Measurements from ENCODE around the gene PITX2.

The PITX2 gene

DNA sequence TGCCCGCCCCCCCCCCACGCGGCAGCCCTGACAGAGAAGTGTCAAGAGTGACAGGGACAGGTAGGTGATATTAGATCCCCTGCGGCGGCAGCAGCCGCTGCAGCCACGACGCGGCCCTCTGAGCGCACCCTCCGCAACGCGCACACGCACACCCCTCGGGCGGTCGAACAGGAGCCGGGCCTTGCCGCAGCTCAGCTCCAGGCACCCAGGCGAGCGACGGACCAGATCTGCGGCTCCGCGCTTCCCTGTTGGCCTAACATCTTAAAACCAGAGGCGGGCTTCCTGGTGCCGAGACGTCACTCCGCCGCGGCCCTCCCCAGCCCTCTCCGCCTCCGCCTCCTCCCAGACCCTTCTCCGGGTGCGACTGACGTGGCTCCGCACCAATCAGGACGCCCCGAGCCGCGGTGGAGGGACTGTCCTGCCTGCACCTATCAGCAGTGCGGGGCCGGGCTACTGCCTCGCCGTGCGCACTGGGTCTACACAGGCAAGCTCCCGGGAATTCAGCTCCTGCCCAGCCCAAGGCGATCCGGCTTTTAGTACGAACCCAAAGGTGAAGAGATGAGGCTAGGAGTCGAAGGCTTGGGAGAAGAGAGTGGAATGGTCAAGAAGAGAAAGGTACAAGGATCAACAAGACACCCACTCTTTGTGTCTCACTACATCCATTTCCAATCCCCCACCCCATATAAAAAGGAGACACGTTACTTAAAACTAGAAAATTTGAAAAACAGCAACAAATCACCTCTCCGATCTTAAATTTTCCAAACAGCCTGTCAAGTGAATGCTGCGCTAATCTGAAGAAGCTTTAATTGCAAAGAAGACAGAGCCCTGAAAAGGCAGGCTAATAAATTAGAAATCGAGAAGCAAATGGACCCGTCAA is at the start of gene PITX2:
TSS of gene PITX2 (minus strand) at position 237 of the 877 bp plus-strand sequence. CDS start 617 bp downstream, outside the sequence.
- no peak for FAIRE-seq

DNA sequence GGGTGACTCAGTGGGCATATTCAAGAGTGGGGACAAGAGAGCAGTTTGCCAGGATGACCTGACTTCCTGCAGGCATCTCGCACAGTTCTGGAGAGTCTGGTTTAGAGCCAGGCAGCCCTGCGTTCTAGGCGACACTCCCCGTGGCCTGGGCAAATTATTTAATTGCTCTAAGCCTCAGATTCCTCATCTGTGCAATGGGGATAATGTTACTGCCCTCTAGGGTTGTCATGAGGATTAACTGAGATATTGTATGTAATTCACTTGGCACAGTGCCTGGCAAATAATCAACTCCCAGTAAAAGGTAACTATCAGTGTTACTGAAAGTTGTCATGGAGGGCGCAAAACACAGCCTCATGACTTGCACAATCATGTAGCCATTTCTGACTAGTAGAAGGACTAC is 48.8 kb upstream of the PITX2 start:
- no peak for FAIRE-seq

GRCh38 chr4:110669663-110670062 is 46.8 kb upstream of the PITX2 start:
- no peak for FAIRE-seq

DNA sequence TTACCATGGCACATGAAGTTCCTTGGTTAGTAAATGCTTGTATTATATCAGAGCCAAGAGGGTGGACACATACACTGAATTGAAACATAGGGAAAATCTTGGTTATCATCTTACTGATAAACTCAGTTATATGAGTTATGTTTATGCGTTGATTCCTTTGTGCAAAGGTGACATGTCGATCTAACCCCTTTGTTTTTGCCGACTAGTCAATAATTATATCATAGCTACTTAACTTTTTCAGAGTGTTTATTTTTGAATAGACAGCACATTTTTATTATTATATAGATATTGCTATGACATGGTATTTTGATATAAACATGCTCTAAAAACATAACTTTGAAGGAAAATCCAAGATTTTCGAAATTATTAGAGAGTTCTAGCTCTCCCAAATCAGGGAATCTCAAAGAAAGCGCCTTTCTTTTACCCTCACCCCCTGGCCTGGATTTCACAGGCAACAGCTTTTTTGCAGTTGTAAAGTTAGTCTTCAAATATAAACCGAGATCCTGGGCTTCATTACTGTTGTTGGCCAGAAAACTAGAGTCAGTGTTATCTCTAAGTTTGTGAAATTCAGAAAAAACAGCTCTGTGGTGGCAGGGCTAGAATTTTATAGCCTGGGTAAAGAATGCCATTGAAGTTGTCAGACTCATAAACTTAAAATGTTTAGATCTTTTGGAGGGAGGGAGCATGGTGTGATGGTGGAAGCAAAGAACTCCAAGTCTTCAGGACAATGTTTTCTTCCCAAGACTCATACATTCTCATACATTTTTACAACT is 45.8 kb upstream of the PITX2 start:
- no peak for FAIRE-seq

DNA sequence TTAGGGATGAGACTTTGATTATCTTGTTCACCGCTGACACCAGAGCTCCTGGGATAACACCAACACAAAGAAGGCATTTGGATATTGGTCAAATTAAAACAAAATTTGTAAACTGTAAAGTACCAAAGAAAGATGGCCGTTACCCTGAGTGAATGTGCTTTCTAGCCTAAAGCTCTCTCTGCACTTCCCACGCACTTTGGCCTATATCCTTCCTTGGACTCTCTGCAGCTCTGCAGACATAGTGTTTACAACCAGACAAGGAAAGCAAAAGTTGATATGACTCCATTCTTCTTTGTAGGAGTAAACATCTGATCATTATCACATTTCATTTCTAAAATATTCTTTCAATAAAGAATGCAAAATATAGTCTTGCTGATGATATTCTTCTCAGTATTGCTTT is 44.8 kb upstream of the PITX2 start:
- FAIRE-seq = no peak

DNA sequence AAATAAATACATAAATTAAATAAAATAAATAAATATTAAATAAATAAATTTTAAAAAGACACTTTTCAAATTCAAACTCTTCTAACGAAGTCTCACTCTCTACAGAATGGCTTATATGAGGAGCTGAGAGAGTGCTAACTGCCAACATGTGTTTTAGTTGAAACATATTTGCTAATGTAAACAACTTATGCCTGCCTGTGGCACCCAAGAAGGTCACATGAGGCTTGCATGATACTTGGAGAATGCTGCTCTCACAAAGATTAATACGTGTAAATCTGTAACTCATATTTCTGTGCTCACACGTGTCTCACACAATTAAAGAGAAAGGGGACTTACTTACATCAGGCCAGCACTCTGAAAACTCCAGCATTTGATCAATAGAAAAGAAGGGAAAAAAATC is 43.2 kb upstream of the PITX2 start:
- no peak for FAIRE-seq

DNA sequence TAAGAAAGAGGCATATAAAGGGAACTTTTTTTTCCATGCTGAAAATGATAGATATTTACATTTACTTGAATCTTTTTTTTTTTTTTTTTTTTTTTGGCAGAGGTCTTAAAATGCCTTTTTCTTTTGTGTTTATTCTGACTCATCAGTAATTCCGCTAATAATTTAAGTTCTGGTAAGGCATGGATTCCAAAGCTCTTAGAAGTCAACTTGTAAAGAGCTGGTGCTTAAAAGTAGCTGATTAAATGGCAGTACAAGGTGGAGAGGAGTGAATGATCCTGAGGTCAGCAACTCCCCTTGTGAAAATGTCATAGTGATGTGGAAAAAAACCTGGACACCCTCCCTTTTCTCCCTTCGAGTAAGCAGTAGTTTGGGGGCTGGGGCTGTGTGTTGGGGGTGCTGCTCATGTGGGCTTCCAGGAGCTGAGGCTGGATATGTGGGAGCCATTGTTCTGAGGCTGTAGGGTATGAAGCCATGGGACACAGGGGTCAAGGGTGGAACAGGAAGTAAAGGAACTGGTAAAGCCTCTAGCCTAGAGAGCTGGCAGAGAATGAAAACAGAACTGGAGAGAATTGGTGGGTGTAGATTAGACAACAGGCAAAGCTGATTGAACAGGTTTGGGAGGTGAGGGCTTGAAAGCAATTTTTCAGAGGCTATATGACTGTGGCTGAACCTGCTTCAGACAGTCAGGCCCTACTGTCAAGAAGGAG is 41.0 kb upstream of the PITX2 start:
- FAIRE-seq = no peak

- no peak for FAIRE-seq
Observed at GRCh38 chr4:110663206-110663605, 40.3 kb upstream of the PITX2 start.

DNA sequence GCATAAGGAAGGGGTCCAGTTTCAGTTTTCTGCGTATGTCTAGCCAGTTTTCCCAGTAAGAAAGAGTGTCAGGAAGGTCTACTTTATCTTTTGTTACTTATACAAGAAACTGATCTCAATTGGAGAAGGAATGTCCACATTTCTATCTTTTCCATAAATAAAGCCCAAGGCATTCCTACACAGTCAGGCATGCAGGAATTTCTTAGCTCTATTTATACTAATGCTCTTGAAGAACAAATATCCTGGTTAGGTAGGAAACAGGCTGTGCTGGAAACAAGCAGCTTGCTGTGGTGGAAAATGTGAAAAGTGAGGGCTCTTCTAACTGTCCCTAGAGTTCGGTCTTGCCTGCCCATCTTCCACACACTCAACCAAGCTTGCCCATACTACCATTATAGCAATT is 37.9 kb upstream of the PITX2 start:
- no peak for FAIRE-seq

DNA sequence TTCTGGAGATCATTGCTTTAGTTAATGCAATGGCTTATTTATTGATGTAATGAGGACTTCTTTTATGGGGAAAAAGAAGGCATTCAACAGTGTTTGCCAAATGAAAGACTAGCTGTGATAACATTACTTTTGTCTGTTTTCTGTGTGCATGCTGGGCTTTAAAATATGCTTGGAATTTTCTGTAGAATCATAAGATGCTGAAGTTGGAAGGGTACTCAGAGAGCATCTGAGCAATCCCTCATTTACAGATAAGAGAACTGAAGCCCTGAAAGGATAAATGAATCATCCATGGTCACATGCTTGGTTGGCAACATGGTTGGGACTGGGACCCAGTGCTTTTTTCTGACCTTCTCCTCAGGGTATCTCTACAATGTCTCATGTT is 31.4 kb upstream of the PITX2 start:
- no peak for FAIRE-seq

- FAIRE-seq = no peak
Observed at GRCh38 chr4:110653321-110654253, 30.7 kb upstream of the PITX2 start.

- no peak for FAIRE-seq
Observed at GRCh38 chr4:110644008-110644407, 21.1 kb upstream of the PITX2 start.

DNA sequence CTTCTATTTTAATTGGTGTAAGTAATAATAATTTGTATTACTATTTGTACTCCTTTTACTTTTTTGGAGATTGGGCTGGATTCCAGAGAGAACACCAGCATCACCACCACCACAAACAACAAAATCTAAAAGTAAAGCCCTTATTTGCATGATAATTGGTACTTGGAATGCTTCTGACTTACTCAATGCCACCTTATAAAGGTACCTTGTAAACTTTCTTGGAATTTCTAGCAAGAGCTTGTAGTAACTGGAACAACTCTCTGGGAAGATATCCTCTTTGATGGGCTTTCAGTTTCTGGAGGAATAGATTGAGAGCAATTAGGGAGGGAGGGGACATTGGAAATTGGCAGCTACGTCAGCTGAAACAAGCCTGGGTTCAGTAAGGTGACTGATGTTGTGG is 20.2 kb upstream of the PITX2 start:
- no peak for FAIRE-seq

- no peak for FAIRE-seq
Observed at GRCh38 chr4:110641218-110641617, 18.3 kb upstream of the PITX2 start.

GRCh38 chr4:110640576-110640975 is 17.7 kb upstream of the PITX2 start:
- FAIRE-seq = no peak

DNA sequence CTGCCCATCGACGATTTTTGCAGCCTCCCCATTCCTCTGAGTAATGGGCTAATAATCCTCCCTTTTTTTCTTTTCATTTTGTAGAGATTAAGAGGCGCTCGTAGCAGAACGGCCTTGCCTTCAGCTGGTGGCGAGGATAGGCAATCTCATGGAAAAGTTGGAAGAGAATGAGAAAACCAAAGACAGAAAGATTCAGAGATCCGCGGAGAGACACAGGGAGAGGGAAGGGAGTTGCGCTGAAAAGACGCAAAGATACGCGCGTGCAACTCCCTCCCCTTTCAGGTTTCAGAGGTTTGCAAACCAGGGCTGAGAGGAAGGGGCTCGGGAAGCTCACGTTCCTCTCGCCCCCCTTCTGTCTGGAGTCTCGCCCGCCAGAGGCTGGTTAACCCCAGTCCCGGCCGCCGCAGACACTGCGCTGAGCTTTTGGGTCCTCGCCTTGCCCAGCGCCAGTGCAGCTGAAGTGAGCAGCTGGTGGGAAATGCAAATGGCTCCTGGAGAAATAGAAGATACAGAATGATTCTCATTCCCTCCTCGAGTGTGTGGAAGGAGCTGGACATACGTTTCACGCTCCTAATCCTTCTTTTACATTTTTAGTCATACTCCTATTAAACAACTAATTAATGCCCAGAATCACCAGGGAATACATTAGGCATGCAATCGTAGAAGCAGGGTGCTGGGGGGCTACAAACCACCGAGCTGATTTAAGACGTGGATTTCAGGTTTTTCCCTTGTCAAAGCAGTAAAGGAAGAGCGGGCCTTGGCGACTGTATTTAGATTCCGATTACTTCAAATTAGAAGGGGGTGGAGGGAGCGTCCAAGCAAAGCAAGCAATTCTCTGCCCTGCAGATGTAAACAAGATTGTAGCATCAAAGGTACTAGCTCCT is 16.6 kb upstream of the PITX2 start:
- no peak for FAIRE-seq

DNA sequence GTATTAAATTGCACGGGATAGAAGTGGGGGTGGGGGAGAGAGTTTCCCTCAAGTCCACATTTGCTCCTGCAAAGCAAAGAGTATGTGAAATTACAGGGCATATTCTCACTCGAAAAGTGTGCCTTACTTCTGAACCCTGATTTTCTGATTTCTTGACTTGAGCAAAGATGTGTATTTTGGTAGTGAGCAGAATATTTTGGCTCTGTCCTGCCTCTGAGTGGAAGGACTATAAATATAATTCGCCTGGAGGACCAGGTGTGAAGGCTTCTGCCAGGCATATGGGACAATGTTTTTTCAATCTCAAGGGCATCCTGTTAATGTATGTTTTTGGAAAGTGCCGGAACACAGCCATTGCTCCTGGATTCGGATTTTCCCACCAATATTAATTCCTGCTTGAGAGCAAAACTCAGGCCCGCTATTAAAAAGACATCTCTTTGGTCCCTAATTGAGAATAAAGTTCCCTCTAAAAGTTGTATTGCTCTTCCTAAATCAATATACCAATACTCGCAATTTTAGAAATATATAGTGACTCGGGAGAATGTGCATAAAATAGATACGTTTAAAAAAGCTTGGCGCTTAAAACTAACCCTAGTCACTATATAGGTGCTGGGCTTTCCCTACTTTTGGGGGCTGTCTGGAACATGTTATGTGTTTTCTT is 15.3 kb upstream of the PITX2 start:
- no peak for FAIRE-seq

GRCh38 chr4:110637408-110638088 is 14.7 kb upstream of the PITX2 start:
- no peak for FAIRE-seq

- FAIRE-seq = no peak
Observed at GRCh38 chr4:110636680-110637407, 14.0 kb upstream of the PITX2 start.

Data from endometrium (tissue), 2 donors.